HG03039 (cell line): ENCODE measurements around the gene ERBB4.
"Not testable (repeated sequence)": the region's sequence is repeated elsewhere in the genome, so short reads cannot be mapped to it uniquely, and the experiment has no call there.

Experiments
- ATAC-seq: cut with Tn5 transposase; IDR thresholded peaks from one replicate; pipeline ENCODE4 v1.9.1; 2021; ENCODE audit warnings: mild to moderate bottlenecking, moderate library complexity; ENCODE audit not compliant: unreplicated experiment

ERBB4 gene

GRCh38 chr2:212027681-212028628 lies 510.6 kb downstream of the ERBB4 start:
- ATAC-seq, result no peak

- ATAC-seq, result no peak
These were observed 514.6 kb downstream of the ERBB4 start for GRCh38 chr2:212024040-212024439.

- ATAC-seq, result no peak
These were observed 515.6 kb downstream of the ERBB4 start for GRCh38 chr2:212022966-212023365.

- ATAC-seq, result no peak
These were observed 516.7 kb downstream of the ERBB4 start for GRCh38 chr2:212021947-212022346.

- no peak for ATAC-seq
These were observed 523.0 kb downstream of the ERBB4 start for GRCh38 chr2:212015588-212015987.

- ATAC-seq, result no peak
These were observed 525.0 kb downstream of the ERBB4 start for GRCh38 chr2:212013626-212014025.

GRCh38 chr2:212010305-212010704 lies 528.3 kb downstream of the ERBB4 start:
- ATAC-seq, result not testable (repeated sequence)

- no peak for ATAC-seq
These were observed 530.6 kb downstream of the ERBB4 start for GRCh38 chr2:212007972-212008371.

GRCh38 chr2:212005085-212005671 lies 533.4 kb downstream of the ERBB4 start:
- ATAC-seq, result peak; percentile 94

- no peak for ATAC-seq
These were observed 537.3 kb downstream of the ERBB4 start for GRCh38 chr2:212001325-212001724.

GRCh38 chr2:211996857-211997256 lies 541.7 kb downstream of the ERBB4 start:
- no peak for ATAC-seq

GRCh38 chr2:211994806-211995205 lies 543.8 kb downstream of the ERBB4 start:
- ATAC-seq, result no peak

- no peak for ATAC-seq
These were observed 548.3 kb downstream of the ERBB4 start for GRCh38 chr2:211990335-211990734.

GRCh38 chr2:211986313-211986712 lies 552.3 kb downstream of the ERBB4 start:
- ATAC-seq, result no peak

GRCh38 chr2:211985393-211985792 lies 553.2 kb downstream of the ERBB4 start:
- no peak for ATAC-seq

- ATAC-seq, result no peak
These were observed 556.4 kb downstream of the ERBB4 start for GRCh38 chr2:211982162-211982561.

GRCh38 chr2:211981451-211981850 lies 557.2 kb downstream of the ERBB4 start:
- no peak for ATAC-seq

- no peak for ATAC-seq
These were observed 562.5 kb downstream of the ERBB4 start for GRCh38 chr2:211976076-211976475.

- ATAC-seq, result no peak
These were observed 571.4 kb downstream of the ERBB4 start for GRCh38 chr2:211967234-211967633.

- no peak for ATAC-seq
These were observed 574.6 kb downstream of the ERBB4 start for GRCh38 chr2:211963969-211964368.

- peak; percentile 98 for ATAC-seq
These were observed 580.8 kb downstream of the ERBB4 start for GRCh38 chr2:211957799-211958198.

GRCh38 chr2:211955648-211956047 lies 583.0 kb downstream of the ERBB4 start:
- ATAC-seq, result no peak
